ENCODE data around the gene CHSY3.

CHSY3 gene

GRCh38 chr5:130227699-130228098, 323.4 kb downstream of the CHSY3 start:
- DNase-seq (ENCODE audit: low read depth), result no peak
- no peak overlapping the region for H3K4me3 ChIP-seq (replicated peaks; ENCODE audit: low read depth, low read length)
- no peak for TF ChIP-seq CTCF (IDR thresholded peaks at IDR 0.05; ENCODE audit: low read length, missing control alignments)

GRCh38 chr5:130231786-130232185, 327.5 kb downstream of the CHSY3 start:
- TF ChIP-seq CTCF (IDR thresholded peaks at IDR 0.05; ENCODE audit: low read length, missing control alignments), result no peak
- DNase-seq (ENCODE audit: low read depth), result no peak

GRCh38 chr5:130234816-130235215, 330.6 kb downstream of the CHSY3 start:
- DNase-seq (ENCODE audit: low read depth), result peak; percentile 7
- TF ChIP-seq CTCF (IDR thresholded peaks at IDR 0.05; ENCODE audit: low read length, missing control alignments), result no peak
- no peak overlapping the region for H3K4me3 ChIP-seq (replicated peaks; ENCODE audit: low read depth, low read length)

More at GRCh38 chr5:130231786-130232185, 327.5 kb downstream of the CHSY3 start:
- H3K4me3 ChIP-seq (replicated peaks; ENCODE audit: low read depth, low read length), result no peak overlapping the region
